ENCODE data around the gene TJP3. TPM values are rescaled to one million over a fixed set of nuclear protein-coding genes. Genes with fewer than 3 reads are reported as not detected.

Gene TJP3
- polyA plus RNA-seq, 1 donor from 2014 or later: 0.15 TPM

DNA sequence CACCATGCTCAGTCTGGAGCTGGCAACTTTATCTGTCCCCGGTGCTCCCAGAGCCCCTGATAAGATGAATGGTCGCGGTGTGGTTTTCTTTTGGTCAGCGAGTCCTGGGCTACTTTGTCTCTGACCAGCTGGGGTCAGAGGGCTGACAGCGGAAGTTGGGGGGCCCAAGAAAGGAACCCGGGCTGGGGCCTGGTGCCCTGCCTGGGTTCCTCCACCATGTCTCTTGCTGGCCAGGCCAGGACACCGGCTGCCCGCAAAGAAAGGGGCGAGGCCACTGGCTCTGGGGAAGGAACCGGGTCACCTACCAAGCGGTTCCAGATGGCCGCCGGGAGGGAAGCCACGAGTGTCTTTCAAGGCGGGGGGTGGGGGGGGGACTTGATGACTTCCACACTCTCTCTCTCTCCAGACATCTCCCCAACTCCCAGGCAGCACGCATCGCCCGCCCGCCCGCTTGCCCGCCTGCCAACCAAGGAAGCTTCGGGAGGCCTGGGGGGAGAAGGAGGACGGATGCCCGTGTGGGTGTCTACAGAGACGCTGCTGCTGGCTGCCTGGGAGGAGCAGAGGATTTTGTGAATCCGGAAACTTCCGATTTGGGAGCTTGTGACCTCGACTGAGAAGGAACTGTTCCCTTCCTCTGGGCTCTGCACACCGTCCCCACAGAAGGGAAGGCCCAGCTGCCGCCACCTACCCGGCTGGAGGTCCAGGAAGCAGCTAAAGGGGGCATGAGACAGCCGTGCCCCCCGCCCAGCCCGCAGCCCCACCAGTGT, 9.0 kb upstream of the TJP3 start:
- peak overlapping the region; percentile 76 for H3K9ac ChIP-seq (ENCODE audit: low read length)
- TF ChIP-seq, protein P1, sequence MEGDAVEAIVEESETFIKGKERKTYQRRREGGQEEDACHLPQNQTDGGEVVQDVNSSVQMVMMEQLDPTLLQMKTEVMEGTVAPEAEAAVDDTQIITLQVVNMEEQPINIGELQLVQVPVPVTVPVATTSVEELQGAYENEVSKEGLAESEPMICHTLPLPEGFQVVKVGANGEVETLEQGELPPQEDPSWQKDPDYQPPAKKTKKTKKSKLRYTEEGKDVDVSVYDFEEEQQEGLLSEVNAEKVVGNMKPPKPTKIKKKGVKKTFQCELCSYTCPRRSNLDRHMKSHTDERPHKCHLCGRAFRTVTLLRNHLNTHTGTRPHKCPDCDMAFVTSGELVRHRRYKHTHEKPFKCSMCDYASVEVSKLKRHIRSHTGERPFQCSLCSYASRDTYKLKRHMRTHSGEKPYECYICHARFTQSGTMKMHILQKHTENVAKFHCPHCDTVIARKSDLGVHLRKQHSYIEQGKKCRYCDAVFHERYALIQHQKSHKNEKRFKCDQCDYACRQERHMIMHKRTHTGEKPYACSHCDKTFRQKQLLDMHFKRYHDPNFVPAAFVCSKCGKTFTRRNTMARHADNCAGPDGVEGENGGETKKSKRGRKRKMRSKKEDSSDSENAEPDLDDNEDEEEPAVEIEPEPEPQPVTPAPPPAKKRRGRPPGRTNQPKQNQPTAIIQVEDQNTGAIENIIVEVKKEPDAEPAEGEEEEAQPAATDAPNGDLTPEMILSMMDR (IDR thresholded peaks at IDR 0.05; ENCODE audit: poor library complexity, severe bottlenecking): no peak
- TF ChIP-seq, protein P2, sequence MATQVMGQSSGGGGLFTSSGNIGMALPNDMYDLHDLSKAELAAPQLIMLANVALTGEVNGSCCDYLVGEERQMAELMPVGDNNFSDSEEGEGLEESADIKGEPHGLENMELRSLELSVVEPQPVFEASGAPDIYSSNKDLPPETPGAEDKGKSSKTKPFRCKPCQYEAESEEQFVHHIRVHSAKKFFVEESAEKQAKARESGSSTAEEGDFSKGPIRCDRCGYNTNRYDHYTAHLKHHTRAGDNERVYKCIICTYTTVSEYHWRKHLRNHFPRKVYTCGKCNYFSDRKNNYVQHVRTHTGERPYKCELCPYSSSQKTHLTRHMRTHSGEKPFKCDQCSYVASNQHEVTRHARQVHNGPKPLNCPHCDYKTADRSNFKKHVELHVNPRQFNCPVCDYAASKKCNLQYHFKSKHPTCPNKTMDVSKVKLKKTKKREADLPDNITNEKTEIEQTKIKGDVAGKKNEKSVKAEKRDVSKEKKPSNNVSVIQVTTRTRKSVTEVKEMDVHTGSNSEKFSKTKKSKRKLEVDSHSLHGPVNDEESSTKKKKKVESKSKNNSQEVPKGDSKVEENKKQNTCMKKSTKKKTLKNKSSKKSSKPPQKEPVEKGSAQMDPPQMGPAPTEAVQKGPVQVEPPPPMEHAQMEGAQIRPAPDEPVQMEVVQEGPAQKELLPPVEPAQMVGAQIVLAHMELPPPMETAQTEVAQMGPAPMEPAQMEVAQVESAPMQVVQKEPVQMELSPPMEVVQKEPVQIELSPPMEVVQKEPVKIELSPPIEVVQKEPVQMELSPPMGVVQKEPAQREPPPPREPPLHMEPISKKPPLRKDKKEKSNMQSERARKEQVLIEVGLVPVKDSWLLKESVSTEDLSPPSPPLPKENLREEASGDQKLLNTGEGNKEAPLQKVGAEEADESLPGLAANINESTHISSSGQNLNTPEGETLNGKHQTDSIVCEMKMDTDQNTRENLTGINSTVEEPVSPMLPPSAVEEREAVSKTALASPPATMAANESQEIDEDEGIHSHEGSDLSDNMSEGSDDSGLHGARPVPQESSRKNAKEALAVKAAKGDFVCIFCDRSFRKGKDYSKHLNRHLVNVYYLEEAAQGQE (IDR thresholded peaks at IDR 0.05; ENCODE audit: borderline replicate concordance): no peak
- TF ChIP-seq POLR2AphosphoS5 (IDR thresholded peaks at IDR 0.05) (no peak), TAF1 (IDR thresholded peaks at IDR 0.05; ENCODE audit: low read depth) (no peak), EZH2 (IDR thresholded peaks at IDR 0.05; ENCODE audit: borderline replicate concordance, insufficient read depth, low read length, poor library complexity, severe bottlenecking) (no peak), MXI1 (conservative IDR thresholded peaks at IDR 0.05; ENCODE audit: poor library complexity, severe bottlenecking) (no peak), EP300 (conservative IDR thresholded peaks at IDR 0.05; ENCODE audit: poor library complexity, severe bottlenecking) (no peak), SMC3 (conservative IDR thresholded peaks at IDR 0.05; ENCODE audit: poor library complexity) (no peak), RAD21 (conservative IDR thresholded peaks at IDR 0.05) (no peak)
- H3K9me2 ChIP-seq (ENCODE audit: insufficient read depth, low read length): no peaks in the 10 kb centered on the region
- H2AFZ ChIP-seq (ENCODE audit: low read depth, low read length): no peak overlapping the region
- no peaks in the 10 kb centered on the region for H3F3A ChIP-seq (ENCODE audit: insufficient read depth, low read length, poor library complexity, severe bottlenecking)
- H3K27ac ChIP-seq (ENCODE audit: low read length): no peak overlapping the region
- no peaks in the 10 kb centered on the region for H3K9me3 ChIP-seq (ENCODE audit: low read length)
- H4K20me1 ChIP-seq (ENCODE audit: insufficient read depth): no peaks in the 10 kb centered on the region
- H3K4me3 ChIP-seq (ENCODE audit: low read length): peak overlapping the region; percentile 88
- no peaks in the 10 kb centered on the region for H3K36me3 ChIP-seq (ENCODE audit: insufficient read depth, low read length)
- H3K4me2 ChIP-seq (ENCODE audit: low read length): peak overlapping the region; percentile 82
- peaks cover 24% of the 10 kb centered on the region for H3K79me2 ChIP-seq (replicated peaks; ENCODE audit: insufficient read depth, low read length)
- H3K27me3 ChIP-seq (ENCODE audit: insufficient read depth, low read depth, low read length): no peaks in the 10 kb centered on the region

DNA sequence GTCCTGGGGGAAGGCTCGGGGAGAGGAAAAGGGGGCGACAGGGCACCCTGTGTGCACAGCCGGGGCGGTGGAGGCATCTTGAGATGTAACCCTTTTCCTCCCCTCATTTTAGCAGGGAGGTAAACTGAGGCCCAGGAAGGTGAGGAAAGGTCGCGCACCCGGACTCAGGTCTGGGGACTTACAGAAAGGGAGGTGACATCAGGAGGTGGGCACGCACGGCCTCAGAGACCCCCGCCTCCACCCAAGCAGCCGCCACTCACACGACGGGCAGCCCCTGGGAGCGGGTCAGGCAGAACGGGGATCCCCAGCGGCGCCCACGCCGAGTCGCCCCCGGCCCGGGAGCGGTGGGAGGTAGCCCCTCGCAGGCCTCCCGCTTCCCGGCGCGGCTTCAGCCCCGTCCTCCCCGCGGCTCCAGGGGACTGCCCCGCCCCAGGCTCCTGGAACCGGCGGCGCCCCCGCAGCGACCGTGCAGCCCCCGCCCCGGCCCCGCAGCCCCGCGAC, 8.4 kb upstream of the TJP3 start:
- Histone ChIP-seq H3F3A (ENCODE audit: insufficient read depth, low read length, poor library complexity, severe bottlenecking) (no peaks in the 10 kb centered on the region), H3K9ac (ENCODE audit: low read length) (peak overlapping the region; percentile 76), H4K20me1 (ENCODE audit: insufficient read depth) (no peaks in the 10 kb centered on the region), H3K79me2 (replicated peaks; ENCODE audit: insufficient read depth, low read length) (peaks cover 24% of the 10 kb centered on the region), H2AFZ (ENCODE audit: low read depth, low read length) (no peak overlapping the region), H3K4me3 (ENCODE audit: low read length) (peak overlapping the region; percentile 88), H3K4me2 (ENCODE audit: low read length) (peak overlapping the region; percentile 82), H3K36me3 (ENCODE audit: insufficient read depth, low read length) (no peaks in the 10 kb centered on the region), H3K9me3 (ENCODE audit: low read length) (no peaks in the 10 kb centered on the region), H3K27ac (ENCODE audit: low read length) (no peak overlapping the region), H3K9me2 (ENCODE audit: insufficient read depth, low read length) (no peaks in the 10 kb centered on the region), H3K27me3 (ENCODE audit: insufficient read depth, low read depth, low read length) (no peaks in the 10 kb centered on the region)
- TF ChIP-seq EZH2 (IDR thresholded peaks at IDR 0.05; ENCODE audit: borderline replicate concordance, insufficient read depth, low read length, poor library complexity, severe bottlenecking) (no peak), RAD21 (conservative IDR thresholded peaks at IDR 0.05) (no peak), MXI1 (conservative IDR thresholded peaks at IDR 0.05; ENCODE audit: poor library complexity, severe bottlenecking) (no peak), SMC3 (conservative IDR thresholded peaks at IDR 0.05; ENCODE audit: poor library complexity) (no peak), EP300 (conservative IDR thresholded peaks at IDR 0.05; ENCODE audit: poor library complexity, severe bottlenecking) (no peak), POLR2AphosphoS5 (IDR thresholded peaks at IDR 0.05) (no peak), TAF1 (IDR thresholded peaks at IDR 0.05; ENCODE audit: low read depth) (no peak)
- TF ChIP-seq, protein P2 (IDR thresholded peaks at IDR 0.05; ENCODE audit: borderline replicate concordance): no peak
- TF ChIP-seq, protein P1 (IDR thresholded peaks at IDR 0.05; ENCODE audit: poor library complexity, severe bottlenecking): no peak

Data from neural cell (in vitro differentiated cells).